CD4-positive, alpha-beta T cell treated with Interleukin-17A for 1 hour (primary cell): ENCODE results near the gene PHF2.
A peak's percentile ranks its signal among the peaks of the same experiment; 100 is the strongest.

Experiments
- DNase-seq: peaks from one replicate; pipeline ENCODE4 v3.0.0-alpha.2; 2020

The PHF2 gene

GRCh38 chr9:93682155-93682968, 106.0 kb downstream of the PHF2 start:
- peak; percentile 47 for DNase-seq

GRCh38 chr9:93683331-93684134, 107.1 kb downstream of the PHF2 start:
- no peak for DNase-seq

- DNase-seq: no peak
Measured at GRCh38 chr9:93684161-93684765, 107.9 kb downstream of the PHF2 start.

GRCh38 chr9:93684806-93685543, 108.6 kb downstream of the PHF2 start:
- no peak for DNase-seq

- no peak for DNase-seq
Measured at GRCh38 chr9:93686127-93686879, 109.9 kb downstream of the PHF2 start.

- no peak for DNase-seq
Measured at GRCh38 chr9:93686880-93687236, 110.5 kb downstream of the PHF2 start.

GRCh38 chr9:93690618-93691017, 114.2 kb downstream of the PHF2 start:
- no peak for DNase-seq

- no peak for DNase-seq
Measured at GRCh38 chr9:93693129-93693528, 116.7 kb downstream of the PHF2 start.

GRCh38 chr9:93697352-93698139, 121.2 kb downstream of the PHF2 start:
- DNase-seq: no peak

- no peak for DNase-seq
Measured at GRCh38 chr9:93698140-93698908, 121.9 kb downstream of the PHF2 start.

GRCh38 chr9:93699650-93700049, 123.3 kb downstream of the PHF2 start:
- no peak for DNase-seq

- no peak for DNase-seq
Measured at GRCh38 chr9:93701494-93702218, 125.3 kb downstream of the PHF2 start.

- no peak for DNase-seq
Measured at GRCh38 chr9:93702261-93702660, 125.9 kb downstream of the PHF2 start.

- no peak for DNase-seq
Measured at GRCh38 chr9:93708289-93708986, 132.1 kb downstream of the PHF2 start.

GRCh38 chr9:93708987-93709302, 132.6 kb downstream of the PHF2 start:
- no peak for DNase-seq

GRCh38 chr9:93709600-93710369, 133.4 kb downstream of the PHF2 start:
- no peak for DNase-seq

- no peak for DNase-seq
Measured at GRCh38 chr9:93710370-93710723, 134.0 kb downstream of the PHF2 start.

- no peak for DNase-seq
Measured at GRCh38 chr9:93711002-93711401, 134.6 kb downstream of the PHF2 start.

- DNase-seq: no peak
Measured at GRCh38 chr9:93712896-93713295, 136.5 kb downstream of the PHF2 start.
